Activated gamma-delta T cell (primary cell): ENCODE results near the gene IL18R1.

Experiments used
- DNase-seq: peaks from one replicate; lab custom pipeline; 2025; lab: John Stamatoyannopoulos, UW

The IL18R1 gene

DNA sequence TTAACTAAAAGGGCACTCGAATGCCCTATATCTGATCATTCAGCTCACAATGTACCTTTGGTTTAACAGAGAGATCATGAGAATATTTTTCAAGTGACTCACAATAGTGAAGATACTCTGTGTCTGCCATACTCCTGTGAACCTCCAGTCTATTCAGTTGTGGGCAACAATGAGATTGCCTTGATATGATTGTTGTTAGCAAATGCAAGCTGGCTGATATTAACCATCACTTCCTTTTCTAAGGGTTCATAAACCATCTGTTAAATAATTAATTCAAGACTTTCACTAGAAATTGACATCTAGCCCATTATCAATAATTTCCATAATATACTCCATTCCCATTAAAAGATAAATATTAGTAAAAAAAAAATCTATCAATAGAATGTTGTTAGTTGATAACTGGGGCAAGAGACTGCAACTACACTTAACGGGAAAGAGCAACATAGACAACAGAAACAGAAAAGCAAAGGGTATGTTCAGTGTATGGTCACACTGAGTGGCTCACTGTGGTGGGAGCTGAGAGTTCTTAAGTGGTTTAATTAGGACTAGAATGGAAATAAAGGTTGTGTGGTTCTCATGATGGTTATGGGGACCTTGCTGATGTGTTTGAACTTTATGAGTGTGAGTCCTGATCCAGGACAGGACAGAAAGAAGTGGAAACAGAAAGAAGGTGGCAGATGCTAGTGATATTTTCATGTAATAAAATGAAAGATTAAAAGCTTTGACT, 79.2 kb downstream of the IL18R1 start:
- DNase-seq = no peak

GRCh38 chr2:102435741-102436140, 80.1 kb downstream of the IL18R1 start:
- DNase-seq = no peak

DNA sequence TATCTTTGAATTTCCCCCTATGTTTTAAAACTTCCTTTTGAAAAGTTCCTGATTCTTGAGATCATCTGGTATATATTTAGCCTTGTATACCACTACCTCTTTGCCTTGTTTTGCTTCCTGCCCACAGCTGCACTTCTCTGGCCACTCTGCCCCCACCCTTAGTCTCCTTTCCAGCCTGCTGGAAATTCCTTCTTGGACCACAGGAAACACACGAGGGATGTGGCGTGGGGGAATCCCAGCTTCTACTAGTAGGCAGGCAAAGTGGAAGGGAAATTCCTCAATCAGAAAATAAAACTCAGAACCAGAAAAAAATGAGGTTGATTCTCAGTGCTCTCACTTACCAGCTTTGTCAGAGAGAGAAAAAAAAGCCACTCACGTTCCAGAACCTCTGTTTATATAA, 80.7 kb downstream of the IL18R1 start:
- no peak for DNase-seq

GRCh38 chr2:102437122-102437521, 81.5 kb downstream of the IL18R1 start:
- DNase-seq = no peak

DNA sequence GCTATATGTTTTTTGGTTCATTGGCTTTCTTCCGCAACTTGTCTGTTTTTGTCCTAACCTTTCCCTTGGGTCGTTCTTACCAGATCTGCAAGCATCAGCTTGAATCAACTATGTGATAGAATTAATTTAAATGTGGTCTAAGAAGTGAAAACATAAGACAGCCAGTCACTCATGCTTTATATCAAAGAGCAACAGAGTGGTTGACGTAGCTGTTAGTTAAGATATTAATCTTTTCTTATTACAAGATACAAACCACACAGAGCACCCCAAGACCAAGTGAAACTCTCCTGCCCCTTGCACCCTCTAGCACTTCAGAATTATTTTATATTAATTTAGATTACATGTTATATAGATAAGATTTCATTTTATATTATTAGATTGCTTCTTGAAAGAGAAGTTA, 82.5 kb downstream of the IL18R1 start:
- DNase-seq = no peak

DNA sequence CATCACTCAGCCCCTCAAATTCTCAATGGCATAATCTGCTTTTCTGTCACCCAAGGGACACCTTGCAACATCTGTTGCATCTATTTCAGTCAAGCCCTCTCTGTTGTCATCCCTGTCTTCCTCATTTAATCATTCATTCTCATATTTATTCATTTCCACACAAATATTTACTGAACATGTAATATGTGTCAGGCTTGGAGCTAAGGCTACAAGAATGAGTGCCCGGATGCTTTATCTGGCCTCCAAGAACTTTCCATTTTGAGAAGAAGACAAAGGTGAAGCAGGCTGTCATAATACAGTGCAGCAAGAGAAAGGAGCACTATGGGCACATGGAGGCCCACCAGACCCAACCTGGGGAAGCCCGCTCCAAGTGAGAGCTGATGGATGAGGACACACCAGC, 83.0 kb downstream of the IL18R1 start:
- no peak for DNase-seq

GRCh38 chr2:102439065-102439695, 83.6 kb downstream of the IL18R1 start:
- no peak for DNase-seq

DNA sequence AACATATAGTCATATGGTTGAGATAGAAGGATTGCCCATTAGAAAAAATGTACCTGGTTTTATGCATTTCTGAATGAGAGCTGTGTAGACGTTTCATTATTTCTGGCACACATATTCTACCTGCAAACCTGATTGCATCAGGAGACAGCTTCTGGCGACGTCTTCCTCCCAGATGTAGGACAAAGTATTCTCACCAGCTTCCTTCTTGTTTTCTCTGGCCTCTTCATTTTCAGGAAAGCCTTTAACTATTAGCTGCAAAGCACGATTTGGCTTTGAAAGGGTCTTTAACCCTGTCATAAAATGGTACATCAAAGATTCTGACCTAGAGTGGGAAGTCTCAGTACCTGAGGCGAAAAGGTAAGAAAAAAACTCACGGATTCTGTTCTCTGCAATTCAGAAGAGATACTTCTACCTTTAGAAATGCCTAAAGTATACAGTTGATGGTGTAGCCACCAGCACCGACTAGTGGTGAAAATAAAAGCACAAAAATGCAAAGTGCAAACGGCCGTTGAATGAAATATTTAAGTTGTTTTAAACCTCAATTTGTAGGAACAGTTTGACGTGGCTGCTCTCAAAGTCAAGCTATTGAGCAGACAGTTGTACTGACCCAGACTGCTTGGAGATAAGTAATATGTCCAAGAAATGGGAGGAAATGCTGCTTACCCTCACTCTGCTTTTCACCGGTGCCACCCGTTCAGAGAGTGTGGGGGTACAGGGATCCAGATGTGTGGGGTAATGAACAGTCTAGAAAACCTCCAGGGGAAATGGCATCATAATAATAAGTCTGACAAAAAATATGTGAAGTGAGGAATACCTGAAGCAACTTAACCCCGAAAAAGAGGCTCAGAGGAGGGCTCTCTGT, 87.6 kb downstream of the IL18R1 start:
- DNase-seq = no peak

- no peak for DNase-seq
Measured at GRCh38 chr2:102444233-102444632, 88.6 kb downstream of the IL18R1 start.

DNA sequence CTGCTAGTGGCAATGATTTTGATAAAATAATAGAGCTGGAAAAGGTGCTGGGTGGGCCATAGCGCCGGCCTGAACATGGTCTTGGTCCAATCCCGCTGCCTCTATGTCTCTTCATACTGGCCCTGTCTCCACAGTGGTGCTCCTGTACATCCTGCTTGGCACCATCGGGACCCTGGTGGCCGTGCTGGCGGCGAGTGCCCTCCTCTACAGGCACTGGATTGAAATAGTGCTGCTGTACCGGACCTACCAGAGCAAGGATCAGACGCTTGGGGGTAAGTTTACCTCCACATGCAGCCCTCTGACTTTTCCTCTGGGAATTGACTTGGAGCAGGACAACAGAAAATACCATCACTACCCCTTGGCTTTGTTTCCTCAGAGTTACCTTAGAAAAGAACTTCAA, 91.3 kb downstream of the IL18R1 start:
- DNase-seq = no peak
